AG04450 (cell line): Measurements from ENCODE around the gene NFIA. TPM values are rescaled to one million over a fixed set of nuclear protein-coding genes. Genes with fewer than 3 reads are reported as not detected.

Experiments
- CTCF ChIA-PET: fragments of 300-600, 350-600 bp; formaldehyde crosslinking; extraction: SDS; loops from one replicate; lab custom pipeline; 2022; ENCODE audit warnings: antibody characterized with exemption, inconsistent platforms; lab: Charles Lee
- POLR2A ChIA-PET: fragments of 350-600 bp; formaldehyde crosslinking; extraction: SDS; loops from one replicate; lab custom pipeline; 2021; ENCODE audit warnings: antibody characterized with exemption, inconsistent platforms; lab: Yijun Ruan, JAX
- DNase-seq: peaks from one replicate; pipeline ENCODE4 v3.0.0-alpha.2; 2011; ENCODE audit warnings: low read depth, low spot score
- H3K27ac ChIP-seq: one replicate; pipeline ENCODE4 v1.5.1; 2012; ENCODE audit warnings: low read depth, low read length, control low read depth
- H3K27me3 ChIP-seq: one replicate; pipeline ENCODE4 v1.6.0; 2012; ENCODE audit warnings: low read length; ENCODE audit not compliant: control insufficient read depth, insufficient read depth
- H3K4me3 ChIP-seq: 2 replicates; pipeline ENCODE4 v1.5.1; 2011; ENCODE audit warnings: mild to moderate bottlenecking, low read depth, low read length, control low read depth
- H3K9me3 ChIP-seq: 2 replicates; pipeline ENCODE4 v1.5.1; 2012; ENCODE audit warnings: low read length; ENCODE audit not compliant: control insufficient read depth, insufficient read depth
- CTCF ChIP-seq: IDR thresholded peaks from 2 replicates; pipeline ENCODE4 v1.5.1; 2011; ENCODE audit warnings: low read depth, low read length, control low read depth, inconsistent platforms
- polyA plus RNA-seq: library from polyadenylated mRNA; depleted of rRNA; stranded (reverse); fragments of >200 nt; gene quantifications from 2 replicates; pipeline ENCODE4 v1.2.3, GENCODE V29; 2011

NFIA gene
- polyA plus RNA-seq, 1 experiment = 3.9 TPM

DNA sequence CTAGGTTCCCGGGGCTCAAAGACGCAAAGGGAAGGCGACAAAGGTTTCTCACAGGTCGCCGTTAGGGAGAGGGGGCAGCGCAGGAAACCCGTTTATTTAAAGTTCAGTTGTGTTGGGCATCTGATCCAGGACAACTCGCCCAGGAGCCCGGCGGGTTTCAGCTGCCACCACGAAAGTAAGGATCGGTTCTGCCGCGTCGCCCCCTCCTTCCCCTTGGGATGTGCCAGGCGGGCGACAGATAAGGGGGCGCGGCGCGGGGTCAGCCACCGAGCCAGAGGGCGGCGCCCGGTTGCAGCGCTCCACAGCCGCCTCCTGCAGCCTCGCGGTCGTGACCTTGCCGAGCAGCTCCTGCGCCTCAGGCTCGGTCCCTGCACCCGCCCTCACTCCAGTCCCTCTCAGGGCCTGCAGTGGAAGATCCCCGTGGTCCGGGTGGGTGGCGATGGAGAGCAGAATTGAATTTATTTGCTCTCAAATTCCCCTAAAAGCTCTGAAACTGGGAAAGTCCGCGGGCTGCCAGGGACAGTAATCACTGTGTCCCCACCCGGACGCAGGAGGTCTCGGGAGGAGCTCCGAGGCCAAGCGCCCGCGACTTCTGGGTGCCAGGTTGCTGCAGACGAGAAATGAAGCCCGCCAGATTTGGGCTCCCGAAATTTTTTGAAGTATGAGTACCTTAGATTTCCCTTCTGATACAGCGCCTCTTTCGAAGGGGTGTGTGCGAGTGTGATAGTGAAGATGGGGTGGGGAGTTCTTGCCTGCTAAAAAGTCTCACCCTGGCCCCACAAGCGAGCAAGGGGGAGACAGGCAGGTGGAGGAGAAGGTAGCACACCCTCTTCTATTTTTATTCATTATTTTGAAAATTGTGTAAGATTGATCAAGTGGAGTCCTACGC is 28.4 kb upstream of the NFIA start:
- no peak overlapping the region for H3K27ac ChIP-seq
- H3K27me3 ChIP-seq = peaks cover 44% of the 10 kb centered on the region
- ChIA-PET CTCF (no interaction called here), POLR2A (no interaction called here)
- peaks cover 3% of the 10 kb centered on the region for H3K9me3 ChIP-seq
- no peak for TF ChIP-seq CTCF
- DNase-seq = no peak
- no peak overlapping the region for H3K4me3 ChIP-seq

GRCh38 chr1:61054601-61054993 is 27.8 kb upstream of the NFIA start:
- no peak for DNase-seq
- Histone ChIP-seq H3K27ac (no peak overlapping the region), H3K27me3 (peaks cover 44% of the 10 kb centered on the region), H3K4me3 (no peak overlapping the region), H3K9me3 (peaks cover 3% of the 10 kb centered on the region)
- no peak for TF ChIP-seq CTCF
- ChIA-PET CTCF (no interaction called here), POLR2A (no interaction called here)

- ChIA-PET POLR2A (no interaction called here), CTCF (no interaction called here)
- no peak overlapping the region for H3K27ac ChIP-seq
- H3K9me3 ChIP-seq = peaks cover 3% of the 10 kb centered on the region
- DNase-seq = no peak
- H3K27me3 ChIP-seq = peaks cover 44% of the 10 kb centered on the region
- no peak for TF ChIP-seq CTCF
- no peak overlapping the region for H3K4me3 ChIP-seq
These were observed 27.2 kb upstream of the NFIA start for GRCh38 chr1:61055110-61055614.

- Histone ChIP-seq H3K27me3 (peaks cover 40% of the 10 kb centered on the region), H3K27ac (no peak overlapping the region), H3K4me3 (no peak overlapping the region), H3K9me3 (peaks cover 3% of the 10 kb centered on the region)
- ChIA-PET CTCF (no interaction called here), POLR2A (no interaction called here)
- no peak for TF ChIP-seq CTCF
- DNase-seq = no peak
These were observed 26.2 kb upstream of the NFIA start for GRCh38 chr1:61056196-61056572.
